ENCODE results near the gene E2F1. TPM values are rescaled to one million over a fixed set of nuclear protein-coding genes. Genes with fewer than 3 reads are reported as not detected.

Gene E2F1
- total and polyA plus RNA-seq, 7 experiments from 2014 or later, result 0.46 to 61.6 (median 1.5) TPM; not detected in 1

DNA sequence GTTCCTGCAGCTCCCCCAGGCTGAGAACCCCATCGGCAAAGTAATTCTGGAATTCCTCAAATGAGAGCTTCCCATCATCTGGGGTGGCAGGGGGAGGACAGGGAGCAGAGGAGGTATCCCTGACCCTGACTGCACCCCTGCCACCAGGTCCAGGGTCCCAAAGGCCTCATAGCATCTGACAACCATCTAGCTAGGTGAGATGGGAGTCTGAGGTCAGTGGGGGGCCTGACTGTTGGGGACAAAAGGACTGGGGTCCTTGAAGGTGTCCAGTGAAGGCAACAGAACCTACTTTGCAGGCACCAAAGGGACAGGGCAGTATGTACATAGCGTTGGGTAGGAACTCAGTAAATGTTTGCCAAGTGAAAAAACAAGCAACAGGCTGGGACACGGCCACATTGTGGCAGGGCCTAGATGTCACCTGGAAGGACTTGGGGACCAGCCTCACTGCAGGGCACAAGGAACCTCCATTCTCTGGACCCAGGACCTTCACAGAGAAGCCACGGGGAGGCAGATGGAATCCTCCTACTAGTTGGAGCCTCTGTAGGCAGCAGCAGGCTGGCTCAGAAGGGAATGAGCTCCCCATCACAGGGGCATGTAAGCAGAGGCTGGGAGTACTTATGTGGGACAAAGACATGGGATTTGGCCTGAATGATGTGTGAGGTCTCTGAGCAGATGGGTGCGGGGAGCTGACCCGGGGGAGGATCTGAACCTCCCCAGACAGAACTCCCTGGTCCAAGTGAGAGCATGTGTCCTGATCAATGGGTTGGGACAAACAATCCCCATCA is 15.3 kb downstream of the E2F1 start:
- CTCF ChIA-PET, result interaction anchor here (0.6 to 1.2 kb wide), 4 partner anchors 9 to 25 kb away, joined by 3 read pairs; no protein-coding TSS in a partner anchor
- Histone ChIP-seq H3K9me3 (ENCODE audit: control insufficient read depth in 2 of 3, low read length in 3 of 3) (no peaks in the 10 kb centered on the region), H3K4me1 (ENCODE audit: control insufficient read depth in 2 of 2, insufficient read depth in 2 of 2, low read length in 2 of 2) (peaks cover 16 to 25% of the 10 kb centered on the region in 2 donors), H3K36me3 (ENCODE audit: control insufficient read depth in 2 of 3, insufficient read depth in 3 of 3, low read length in 3 of 3) (no peaks in the 10 kb centered on the region), H3K27me3 (ENCODE audit: control insufficient read depth in 2 of 2, insufficient read depth in 2 of 2, low read length in 2 of 2) (no peaks in the 10 kb centered on the region), H3K27ac (ENCODE audit: low read depth, low read length) (no peak overlapping the region), H3K4me3 (ENCODE audit: low read length) (no peak overlapping the region)
- H3K4me1 Mint-ChIP-seq, result peaks cover 22 to 59% (median 34%) of the 10 kb centered on the region in 7 donors
- no peaks in the 10 kb centered on the region for H3K27me3 Mint-ChIP-seq
- DNase-seq (no peak), ATAC-seq (no peak)
- intact Hi-C loops (cut with micrococcal nuclease), result loop anchor here in 1 of 2 donors (5.0 kb wide), 1 partner anchor 441 kb away; the partner anchor contains the start of gene EIF2S2
- H3K9me3 Mint-ChIP-seq, result no peaks in the 10 kb centered on the region
- peak overlapping the region in 4 of 9 donors; percentile 59 to 84 (median 72) for H3K27ac Mint-ChIP-seq
- H3K36me3 Mint-ChIP-seq, result peaks cover 0 to 21% (median 0%) of the 10 kb centered on the region in 5 donors
- peak overlapping the region in 2 of 10 donors; percentile 41 to 45 for H3K4me3 Mint-ChIP-seq
- POLR2A ChIA-PET, result interaction anchor here (1.0 kb wide), 4 partner anchors 8 to 220 kb away, joined by 3 read pairs; no protein-coding TSS in a partner anchor

DNA sequence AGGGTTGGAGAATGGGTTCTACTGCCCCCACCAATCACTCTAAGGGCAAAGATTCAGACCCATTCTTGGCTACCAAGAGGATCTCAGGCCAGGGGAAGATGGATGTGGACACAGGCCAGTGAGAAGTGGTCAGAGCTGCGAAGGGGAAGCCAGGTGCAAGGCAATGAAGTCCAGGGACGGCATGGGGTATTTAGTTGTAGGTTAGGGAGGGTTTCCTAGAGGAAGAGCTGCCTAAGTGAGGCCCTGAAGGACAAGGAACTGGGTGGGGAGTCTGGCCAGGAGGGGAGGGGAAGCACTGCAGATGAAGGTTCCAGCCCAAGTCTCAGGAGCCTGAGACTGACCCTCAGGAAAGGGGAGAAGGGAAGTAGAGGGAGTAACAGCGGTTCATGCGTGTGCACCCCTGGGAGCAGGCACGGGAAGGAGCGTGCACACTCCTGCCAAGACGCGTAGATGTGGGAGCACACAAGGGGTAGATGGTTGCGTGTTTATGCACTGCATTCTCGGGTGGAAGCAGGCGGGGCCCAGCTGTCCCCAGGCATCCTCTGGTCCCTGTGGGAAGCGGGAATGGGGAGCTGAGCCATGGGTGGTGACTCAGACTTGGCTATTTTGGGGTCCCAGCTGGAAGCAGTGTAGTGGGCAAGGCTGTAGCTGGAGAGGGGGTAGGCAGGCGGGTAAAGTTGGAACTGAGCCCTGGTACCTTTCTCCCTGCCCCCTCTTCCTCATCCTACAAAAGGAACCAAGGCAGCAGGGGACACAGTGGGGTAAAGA is 16.1 kb downstream of the E2F1 start:
- Mint-ChIP-seq H3K4me3 (peak overlapping the region in 1 of 10 donors; percentile 12), H3K4me1 (peaks cover 22 to 57% (median 37%) of the 10 kb centered on the region in 7 donors), H3K27me3 (no peaks in the 10 kb centered on the region), H3K36me3 (peaks cover 0 to 17% (median 0%) of the 10 kb centered on the region in 5 donors), H3K9me3 (no peaks in the 10 kb centered on the region), H3K27ac (peak overlapping the region in 3 of 9 donors; percentile 10 to 42 (median 35))
- Histone ChIP-seq H3K4me3 (ENCODE audit: low read length) (no peak overlapping the region), H3K9me3 (ENCODE audit: control insufficient read depth in 2 of 3, low read length in 3 of 3) (no peaks in the 10 kb centered on the region), H3K36me3 (ENCODE audit: control insufficient read depth in 2 of 3, insufficient read depth in 3 of 3, low read length in 3 of 3) (no peaks in the 10 kb centered on the region), H3K27ac (ENCODE audit: low read depth, low read length) (no peak overlapping the region), H3K27me3 (ENCODE audit: control insufficient read depth in 2 of 2, insufficient read depth in 2 of 2, low read length in 2 of 2) (no peaks in the 10 kb centered on the region), H3K4me1 (ENCODE audit: control insufficient read depth in 2 of 2, insufficient read depth in 2 of 2, low read length in 2 of 2) (peaks cover 16 to 20% of the 10 kb centered on the region in 2 donors)
- intact Hi-C loops (cut with micrococcal nuclease), result loop anchor here (5.0 to 10.0 kb wide), 4 partner anchors 145 to 442 kb away; partner anchors contain the start of genes EIF2S2 (in 2 of the 2), CHMP4B (in 1 of the 2) and RALY (in 1 of the 2)
- no peak for ATAC-seq
- DNase-seq, result no peak
- ChIA-PET POLR2A (interaction anchor here (1.0 to 7.6 kb wide), 3 partner anchors 9 to 219 kb away, joined by 3 to 75 read pairs (median 3); no protein-coding TSS in a partner anchor), CTCF (interaction anchor here (1.2 to 4.4 kb wide), 2 partner anchors 10 to 15 kb away, joined by 3 to 33 read pairs; no protein-coding TSS in a partner anchor)

DNA sequence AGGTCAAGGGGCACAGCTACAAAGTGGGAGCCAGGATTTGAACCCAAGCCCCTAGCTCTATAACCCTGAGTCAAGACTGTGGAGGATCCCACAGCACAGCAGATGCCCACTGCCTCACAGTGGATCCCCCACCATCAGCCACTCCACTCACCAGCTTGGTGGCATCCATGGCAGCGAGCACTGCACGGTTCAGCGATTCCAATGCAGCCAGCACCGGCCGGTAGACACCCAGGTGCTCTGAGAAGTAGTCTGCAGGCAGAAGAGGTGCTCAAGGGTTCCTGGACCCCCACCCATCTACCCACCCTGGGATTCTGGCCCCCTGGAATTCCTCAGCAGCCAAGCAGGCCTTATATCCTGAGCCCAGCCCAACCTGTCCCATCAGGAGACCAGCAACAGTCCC is 17.0 kb downstream of the E2F1 start:
- intact Hi-C loops (cut with micrococcal nuclease), result loop anchor here in 1 of 2 donors (5.0 to 10.0 kb wide), 4 partner anchors 146 to 443 kb away; partner anchors contain the start of genes CHMP4B, EIF2S2 and RALY
- H3K36me3 Mint-ChIP-seq, result peaks cover 0 to 15% (median 0%) of the 10 kb centered on the region in 5 donors
- POLR2A ChIA-PET, result interaction anchor here (0.9 to 7.6 kb wide), 6 partner anchors 11 to 212 kb away, joined by 4 to 75 read pairs (median 18); partner anchors contain the start of genes CBFA2T2 and PXMP4

DNA sequence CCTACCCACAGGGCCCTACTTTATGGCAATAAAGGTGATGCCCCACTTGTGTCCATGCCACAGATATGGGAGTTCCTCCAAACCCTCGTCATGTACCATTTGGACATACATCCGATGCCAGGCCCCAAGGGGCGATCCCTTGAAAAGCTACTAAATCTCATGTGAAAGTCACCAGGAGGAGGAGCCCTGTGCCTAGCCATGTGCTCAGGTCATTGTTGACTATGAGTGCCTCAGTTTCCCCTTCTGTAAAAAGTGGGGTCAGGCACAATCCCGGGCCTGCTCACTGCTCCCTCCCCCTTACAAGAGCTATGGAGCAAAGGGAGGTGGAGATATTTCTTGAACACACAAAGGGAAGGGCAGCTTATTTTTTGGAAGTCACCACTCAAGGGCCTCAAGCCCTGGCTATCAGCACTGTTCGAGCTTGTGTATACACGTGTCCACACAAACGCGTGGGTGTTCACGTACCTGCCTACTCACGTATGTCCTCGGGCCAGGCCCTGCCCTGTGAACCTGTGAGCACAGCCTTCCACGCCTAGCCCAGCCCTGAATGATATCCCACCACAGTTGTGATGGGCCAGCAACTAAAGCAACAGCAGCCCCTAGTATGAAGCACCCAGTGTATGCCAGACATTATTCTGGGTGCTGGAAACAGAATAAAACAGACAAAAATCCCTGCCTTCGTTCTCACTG is 17.6 kb downstream of the E2F1 start:
- intact Hi-C loops (cut with micrococcal nuclease), result loop anchor here (1.0 to 10.0 kb wide), 6 partner anchors 15 to 444 kb away; partner anchors contain the start of genes CHMP4B (in 1 of the 2), EIF2S2 (in 1 of the 2) and RALY (in 1 of the 2)
- Mint-ChIP-seq H3K4me3 (peak overlapping the region; percentile 43 to 99 (median 79)), H3K36me3 (peaks cover 0 to 15% (median 0%) of the 10 kb centered on the region in 5 donors), H3K9me3 (no peaks in the 10 kb centered on the region), H3K27me3 (no peaks in the 10 kb centered on the region), H3K27ac (peak overlapping the region in 6 of 9 donors; percentile 29 to 62 (median 44)), H3K4me1 (peaks cover 24 to 58% (median 43%) of the 10 kb centered on the region in 7 donors)
- Histone ChIP-seq H3K9me3 (ENCODE audit: control insufficient read depth in 2 of 3, low read length in 3 of 3) (no peaks in the 10 kb centered on the region), H3K36me3 (ENCODE audit: control insufficient read depth in 2 of 3, insufficient read depth in 3 of 3, low read length in 3 of 3) (no peaks in the 10 kb centered on the region), H3K27ac (ENCODE audit: low read depth, low read length) (no peak overlapping the region), H3K4me1 (ENCODE audit: control insufficient read depth in 2 of 2, insufficient read depth in 2 of 2, low read length in 2 of 2) (peaks cover 16 to 17% of the 10 kb centered on the region in 2 donors), H3K4me3 (ENCODE audit: low read length) (no peak overlapping the region), H3K27me3 (ENCODE audit: control insufficient read depth in 2 of 2, insufficient read depth in 2 of 2, low read length in 2 of 2) (no peaks in the 10 kb centered on the region)
- CTCF ChIA-PET, result interaction anchor here (0.6 to 4.4 kb wide), 17 partner anchors 11 to 678 kb away, joined by 3 to 33 read pairs (median 5); partner anchors contain the start of gene PXMP4
- ATAC-seq (no peak), DNase-seq (no peak)
- POLR2A ChIA-PET, result interaction anchor here (0.6 to 7.6 kb wide), 11 partner anchors 12 to 443 kb away, joined by 3 to 75 read pairs (median 8); partner anchors contain the start of genes CBFA2T2, CDK5RAP1, EIF2S2 and PXMP4

More for the DNA sequence above, 17.0 kb downstream of the E2F1 start:
- Histone ChIP-seq H3K4me1 (ENCODE audit: control insufficient read depth in 2 of 2, insufficient read depth in 2 of 2, low read length in 2 of 2) (peaks cover 13 to 17% of the 10 kb centered on the region in 2 donors), H3K9me3 (ENCODE audit: control insufficient read depth in 2 of 3, low read length in 3 of 3) (no peaks in the 10 kb centered on the region), H3K4me3 (ENCODE audit: low read length) (no peak overlapping the region), H3K27me3 (ENCODE audit: control insufficient read depth in 2 of 2, insufficient read depth in 2 of 2, low read length in 2 of 2) (no peaks in the 10 kb centered on the region), H3K36me3 (ENCODE audit: control insufficient read depth in 2 of 3, insufficient read depth in 3 of 3, low read length in 3 of 3) (no peaks in the 10 kb centered on the region), H3K27ac (ENCODE audit: low read depth, low read length) (no peak overlapping the region)
- CTCF ChIA-PET, result interaction anchor here (0.6 to 4.4 kb wide), 7 partner anchors 11 to 218 kb away, joined by 3 to 33 read pairs (median 5); no protein-coding TSS in a partner anchor
- Mint-ChIP-seq H3K9me3 (no peaks in the 10 kb centered on the region), H3K4me1 (peaks cover 27 to 60% (median 42%) of the 10 kb centered on the region in 7 donors), H3K27ac (peak overlapping the region in 4 of 9 donors; percentile 34 to 51 (median 38)), H3K27me3 (no peaks in the 10 kb centered on the region), H3K4me3 (peak overlapping the region in 1 of 10 donors; percentile 2)
- ATAC-seq (no peak), DNase-seq (no peak)

DNA sequence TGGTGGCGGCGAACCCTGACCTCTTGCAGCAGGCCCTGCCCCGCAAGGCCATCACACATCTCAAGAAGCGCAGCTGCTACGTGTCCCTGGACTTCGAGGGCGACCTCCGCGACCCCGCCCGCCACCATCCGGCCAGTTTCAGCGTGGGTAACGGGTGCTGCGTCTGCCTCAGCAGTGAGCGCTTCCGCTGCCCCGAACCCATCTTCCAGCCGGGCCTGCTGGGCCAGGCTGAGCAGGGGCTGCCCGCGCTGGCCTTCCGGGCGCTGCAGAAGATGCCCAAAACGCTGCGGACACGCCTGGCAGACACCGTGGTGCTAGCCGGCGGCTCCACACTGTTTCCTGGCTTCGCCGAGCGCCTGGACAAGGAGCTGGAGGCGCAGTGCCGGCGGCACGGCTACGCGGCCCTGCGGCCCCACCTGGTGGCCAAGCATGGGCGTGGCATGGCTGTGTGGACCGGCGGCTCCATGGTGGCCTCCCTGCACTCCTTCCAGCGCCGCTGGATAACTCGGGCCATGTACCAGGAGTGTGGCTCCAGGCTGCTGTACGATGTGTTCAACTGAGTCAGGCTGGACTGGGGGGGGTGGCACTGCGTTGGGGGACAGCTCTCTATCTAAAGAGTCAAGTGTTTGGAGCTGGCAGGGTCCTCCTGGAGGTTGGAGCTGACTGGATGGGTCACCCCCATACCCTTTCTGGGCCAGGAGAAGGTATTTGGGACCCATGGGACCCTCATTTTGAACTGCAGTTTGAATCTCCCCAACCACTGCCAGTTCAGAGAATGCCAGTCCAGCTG is 18.3 kb downstream of the E2F1 start:
- Histone ChIP-seq H3K4me1 (ENCODE audit: control insufficient read depth in 2 of 2, insufficient read depth in 2 of 2, low read length in 2 of 2) (peaks cover 12 to 17% of the 10 kb centered on the region in 2 donors), H3K4me3 (ENCODE audit: low read length) (peak overlapping the region; percentile 79), H3K9me3 (ENCODE audit: control insufficient read depth in 2 of 3, low read length in 3 of 3) (no peaks in the 10 kb centered on the region), H3K36me3 (ENCODE audit: control insufficient read depth in 2 of 3, insufficient read depth in 3 of 3, low read length in 3 of 3) (no peaks in the 10 kb centered on the region), H3K27ac (ENCODE audit: low read depth, low read length) (peak overlapping the region; percentile 60), H3K27me3 (ENCODE audit: control insufficient read depth in 2 of 2, insufficient read depth in 2 of 2, low read length in 2 of 2) (no peaks in the 10 kb centered on the region)
- Mint-ChIP-seq H3K4me1 (peaks cover 18 to 54% (median 40%) of the 10 kb centered on the region in 7 donors), H3K27me3 (no peaks in the 10 kb centered on the region), H3K27ac (peak overlapping the region in 8 of 9 donors; percentile 19 to 78 (median 51)), H3K36me3 (peaks cover 0 to 15% (median 0%) of the 10 kb centered on the region in 5 donors), H3K9me3 (no peaks in the 10 kb centered on the region), H3K4me3 (peak overlapping the region; percentile 65 to 99 (median 82))
- peak; percentile 73 for ATAC-seq
- POLR2A ChIA-PET, result interaction anchor here (0.6 to 7.6 kb wide), 16 partner anchors 12 to 444 kb away, joined by 3 to 75 read pairs (median 4); partner anchors contain the start of genes CBFA2T2, CDK5RAP1, E2F1 and EIF2S2
- CTCF ChIA-PET, result interaction anchor here (0.6 to 4.4 kb wide), 17 partner anchors 8 to 678 kb away, joined by 3 to 33 read pairs (median 5); partner anchors contain the start of gene PXMP4
- peak; percentile 54 to 84 (median 76) for DNase-seq
- intact Hi-C loops (cut with micrococcal nuclease), result loop anchor here (1.0 to 10.0 kb wide), 7 partner anchors 15 to 444 kb away; partner anchors contain the start of genes CHMP4B (in 1 of the 2), EIF2S2 (in 1 of the 2) and RALY (in 1 of the 2)
